Measurements from ENCODE around the gene ATG4D.
"Not testable (repeated sequence)": the region's sequence is repeated elsewhere in the genome, so short reads cannot be mapped to it uniquely, and the experiment has no call there.

Gene ATG4D

DNA sequence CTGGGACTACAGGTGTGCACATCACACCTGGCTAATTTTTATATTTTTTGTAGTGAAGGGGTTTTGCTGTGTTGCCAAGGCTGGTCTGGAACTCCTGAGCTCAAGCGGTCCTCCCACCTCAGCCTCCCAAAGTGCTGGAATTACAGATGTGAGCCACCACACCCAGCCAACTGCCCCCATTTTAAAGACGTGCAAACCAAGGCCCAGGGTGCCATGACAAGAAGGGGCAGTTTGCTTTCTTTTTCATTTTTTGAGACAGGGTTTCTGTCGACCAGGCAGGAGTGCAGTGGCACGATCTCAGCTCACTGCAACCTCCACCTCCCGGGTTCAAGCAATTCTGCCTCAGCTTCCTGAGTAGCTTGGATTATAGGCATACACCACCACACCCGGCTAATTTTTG lies 30.1 kb downstream of the ATG4D start:
- not testable (repeated sequence) for DNase-seq (ENCODE audit: insufficient read length, low spot score); FAIRE-seq

DNA sequence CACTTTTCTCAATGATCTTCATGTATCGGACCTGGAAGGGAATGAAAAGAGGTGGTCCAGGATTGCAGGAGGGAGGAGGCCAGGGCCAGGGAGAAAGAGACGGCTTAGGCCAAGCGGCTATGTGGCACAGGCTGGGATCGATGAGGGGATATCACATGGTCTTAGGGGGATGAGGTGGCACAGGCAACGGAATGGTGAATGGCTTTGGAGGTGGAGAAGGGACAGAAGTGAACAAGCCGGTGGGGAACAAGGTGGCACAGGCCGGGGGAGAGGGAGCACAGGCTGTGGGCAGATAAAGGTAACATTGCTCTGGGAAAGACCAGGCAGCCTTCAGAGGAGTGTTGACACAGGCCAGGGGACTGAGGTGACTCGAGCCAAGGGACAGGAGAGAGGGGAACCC lies 30.8 kb downstream of the ATG4D start:
- no peak for FAIRE-seq
- no peak for DNase-seq (ENCODE audit: insufficient read length, low spot score)

DNA sequence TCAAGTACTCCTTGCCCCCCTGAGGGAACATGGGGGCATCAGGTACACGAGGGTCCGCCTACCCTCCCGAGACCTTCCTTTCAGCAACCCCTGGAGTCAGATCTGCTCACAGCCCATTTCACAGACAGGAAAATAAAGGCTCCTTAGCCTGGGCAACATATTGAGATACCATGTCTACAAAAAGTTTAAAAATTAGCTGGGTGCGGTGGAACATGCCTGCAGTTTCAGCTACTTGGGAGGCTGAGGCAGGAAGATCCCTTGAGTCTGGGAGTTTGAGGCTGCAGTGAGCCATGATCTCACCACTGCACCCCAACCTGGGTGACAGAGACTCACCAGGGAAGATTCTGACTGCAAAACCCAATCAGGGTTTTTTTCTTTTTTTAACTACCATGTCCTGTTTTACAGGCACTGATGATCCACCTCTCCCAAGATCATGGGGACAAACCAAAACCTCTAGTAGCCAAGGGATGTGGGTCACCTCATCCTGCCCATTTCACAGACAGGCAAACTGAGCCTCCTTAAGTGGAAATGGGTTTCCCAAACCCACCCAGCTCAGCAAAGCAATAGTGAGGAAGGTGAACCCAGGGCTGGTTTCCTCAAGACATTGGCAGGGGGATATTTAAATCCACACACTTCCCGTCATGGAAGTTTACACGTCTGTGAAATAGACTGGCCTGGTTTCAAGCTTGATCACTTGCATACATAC lies 31.5 kb downstream of the ATG4D start:
- DNase-seq (ENCODE audit: insufficient read length, low spot score) (no peak), FAIRE-seq (no peak)

DNA sequence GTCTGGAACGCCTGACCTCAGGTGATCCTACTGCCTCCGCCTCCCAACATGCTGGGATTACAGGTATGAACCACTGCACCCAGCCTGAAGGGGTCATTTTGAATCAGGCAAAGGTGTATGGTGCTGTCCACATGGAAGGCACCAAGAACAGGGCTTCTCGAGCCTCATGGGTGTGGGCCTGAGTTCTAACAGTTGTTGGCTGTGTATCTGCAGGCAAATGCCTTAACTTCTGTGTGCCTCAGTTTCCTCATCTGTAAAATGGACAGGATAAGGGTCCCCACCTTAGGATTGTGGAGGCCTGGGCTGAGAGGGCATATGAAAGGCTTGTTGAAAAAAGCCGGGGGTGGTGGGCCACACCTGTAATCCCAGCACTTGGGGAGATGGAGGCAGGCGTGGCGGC lies 34.2 kb downstream of the ATG4D start:
- DNase-seq (ENCODE audit: insufficient read length, low spot score) (no peak), FAIRE-seq (no peak)

DNA sequence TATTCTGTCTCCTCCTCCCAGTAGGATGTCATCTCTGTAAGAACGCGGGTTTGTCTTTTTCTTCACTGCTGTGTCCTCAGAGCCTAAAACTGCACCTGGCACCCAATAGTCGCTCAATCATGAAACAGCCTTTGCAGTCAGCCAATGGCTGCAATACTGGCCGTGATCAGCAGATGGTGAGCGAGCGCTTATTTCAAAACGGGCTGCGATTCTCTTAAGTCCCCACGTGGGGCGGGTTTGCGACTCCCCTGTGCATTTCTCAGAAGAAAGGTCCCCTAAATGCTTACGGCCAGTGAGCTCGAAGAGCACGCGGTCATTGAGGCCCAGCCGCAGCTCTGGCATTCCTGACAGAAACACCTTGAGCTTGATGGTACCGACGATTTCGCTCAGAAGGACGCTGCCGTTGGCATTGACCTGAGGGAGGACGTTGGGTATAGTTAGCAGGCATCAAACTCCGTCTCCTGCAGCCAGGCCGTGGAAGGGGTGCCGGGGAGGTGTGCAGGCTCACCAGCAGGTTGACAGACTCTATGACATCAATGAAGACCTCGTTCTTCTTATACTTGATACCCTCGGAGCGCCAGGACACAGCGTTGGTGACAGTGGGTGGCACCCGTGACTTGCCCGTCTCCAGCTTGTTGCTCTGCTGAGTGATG lies 37.4 kb downstream of the ATG4D start:
- peak; percentile 81 for DNase-seq (ENCODE audit: insufficient read length, low spot score)
- peak; percentile 26 for FAIRE-seq

DNA sequence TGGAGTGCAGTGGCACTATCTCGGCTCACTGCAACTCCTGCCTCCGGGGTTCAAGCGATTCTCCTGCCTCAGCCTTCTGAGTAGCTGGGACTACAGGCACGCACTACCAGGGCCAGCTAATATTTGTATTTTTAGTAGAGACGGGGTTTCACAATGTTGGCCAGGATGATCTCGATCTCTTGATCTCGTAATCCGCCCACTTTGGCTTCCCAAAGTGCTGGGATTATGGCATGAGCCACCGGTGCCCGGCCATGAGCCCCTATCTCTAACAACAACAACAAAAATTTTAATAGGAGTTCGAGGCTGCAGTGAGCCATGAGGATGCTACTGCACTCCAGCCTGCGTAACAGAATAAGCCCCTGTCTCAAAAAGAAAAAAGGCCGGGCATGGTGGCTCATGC lies 38.4 kb downstream of the ATG4D start:
- FAIRE-seq (no peak), DNase-seq (ENCODE audit: insufficient read length, low spot score) (no peak)

- DNase-seq (ENCODE audit: insufficient read length, low spot score) (no peak), FAIRE-seq (no peak)
These were observed 39.5 kb downstream of the ATG4D start for GRCh38 chr19:10583036-10583776.

GRCh38 chr19:10586396-10586795 lies 42.7 kb downstream of the ATG4D start:
- no peak for FAIRE-seq
- no peak for DNase-seq (ENCODE audit: insufficient read length, low spot score)

DNA sequence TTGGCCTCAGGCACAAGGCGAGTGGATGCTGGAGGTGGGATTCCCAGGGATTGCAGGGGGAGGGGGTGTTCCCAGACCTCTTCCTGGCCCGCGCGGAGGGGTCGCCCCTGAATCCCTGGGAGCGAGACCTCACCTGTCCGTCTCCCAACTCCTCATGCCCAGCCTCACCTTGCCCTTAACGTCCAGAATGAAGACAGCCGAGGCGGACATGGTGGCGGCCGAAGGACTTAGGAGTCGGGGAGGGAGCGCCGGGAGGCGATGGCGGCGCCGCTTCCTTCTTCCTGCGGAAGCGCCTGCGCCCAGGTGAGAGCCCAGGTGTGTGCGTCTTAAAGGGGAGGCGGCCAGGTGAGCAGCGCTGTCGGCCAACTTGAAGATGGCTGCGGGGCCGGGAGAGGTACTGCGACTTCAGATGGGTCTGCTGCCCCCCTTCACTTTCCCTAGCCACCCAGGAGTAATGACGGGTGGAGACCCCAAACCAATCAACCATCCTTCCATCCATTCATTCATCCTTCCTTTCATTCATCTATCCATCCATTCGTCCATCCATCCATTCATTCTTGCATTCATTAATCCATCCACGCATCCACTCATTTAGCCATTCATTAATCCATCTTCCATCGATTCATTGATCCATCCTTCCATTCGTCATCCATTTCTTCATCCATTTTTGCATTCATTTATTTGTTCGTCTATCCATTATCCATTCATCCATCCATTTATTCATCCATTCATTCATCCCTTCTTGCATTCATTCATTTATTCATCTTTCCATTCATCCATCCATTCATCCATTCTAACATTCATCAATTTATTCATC lies 43.5 kb downstream of the ATG4D start, which contains the start of gene AP1M2:
Gene AP1M2 (minus strand): TSS at position 291 of the 817 bp plus-strand sequence. CDS start 81 bp downstream, at position 210.
- DNase-seq (ENCODE audit: insufficient read length, low spot score) (no peak), FAIRE-seq (no peak)

DNA sequence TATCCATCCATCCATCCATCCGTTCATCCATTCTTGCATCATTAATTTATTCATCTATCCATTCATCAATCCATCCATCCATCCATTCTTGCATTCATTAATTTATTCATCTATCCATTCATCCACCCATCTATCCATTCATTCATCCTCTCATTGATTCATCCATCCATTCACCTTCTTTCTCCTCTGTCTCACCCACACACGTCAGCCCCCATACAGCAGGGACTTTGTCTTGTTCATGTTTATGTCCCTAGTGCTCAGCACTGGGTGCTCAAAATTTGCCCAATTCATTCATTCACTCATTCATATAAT lies 44.1 kb downstream of the ATG4D start:
- FAIRE-seq: no peak
- no peak for DNase-seq (ENCODE audit: insufficient read length, low spot score)

- FAIRE-seq: no peak
- DNase-seq (ENCODE audit: insufficient read length, low spot score): no peak
These were observed 49.4 kb downstream of the ATG4D start for GRCh38 chr19:10593148-10593547.

GRCh38 chr19:10593820-10594637 lies 50.3 kb downstream of the ATG4D start:
- DNase-seq (ENCODE audit: insufficient read length, low spot score): no peak
- no peak for FAIRE-seq

DNA sequence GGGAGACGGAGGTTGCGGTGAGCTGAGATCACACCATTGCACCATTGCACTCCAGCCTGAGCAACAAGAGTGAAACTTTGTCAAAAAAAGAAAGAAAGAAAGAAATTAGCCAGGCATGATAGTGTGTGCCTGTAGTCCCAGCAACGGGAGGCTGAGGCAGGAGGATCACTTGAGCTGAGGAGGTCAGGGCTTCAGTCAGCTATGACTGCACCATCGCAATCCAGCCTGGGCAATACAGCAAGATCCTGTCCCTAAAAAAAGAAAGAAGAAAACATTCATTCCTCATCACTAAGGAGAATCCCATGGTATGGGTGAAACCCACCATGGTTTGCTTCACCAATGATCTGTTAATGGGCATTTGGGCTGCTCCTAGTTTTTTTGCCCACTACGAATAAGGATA lies 56.4 kb downstream of the ATG4D start:
- DNase-seq (ENCODE audit: insufficient read length, low spot score) (no peak), FAIRE-seq (no peak)

DNA sequence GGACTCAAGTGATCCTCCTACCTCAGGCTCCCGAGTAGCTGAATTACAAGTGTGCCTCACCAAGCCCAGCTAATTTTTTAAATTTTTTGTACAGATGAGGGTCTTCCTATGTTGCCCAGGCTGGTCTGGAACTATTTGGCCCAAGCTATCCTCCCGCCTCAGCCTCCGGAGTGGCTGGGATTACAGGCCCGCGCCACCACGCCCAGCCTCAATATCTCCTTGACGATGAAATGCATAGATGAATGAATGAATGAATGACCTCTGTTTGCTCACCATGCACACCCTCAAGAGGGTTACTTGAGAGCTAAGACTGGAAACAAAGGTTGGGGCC lies 58.3 kb downstream of the ATG4D start:
- DNase-seq (ENCODE audit: insufficient read length, low spot score): no peak
- no peak for FAIRE-seq

DNA sequence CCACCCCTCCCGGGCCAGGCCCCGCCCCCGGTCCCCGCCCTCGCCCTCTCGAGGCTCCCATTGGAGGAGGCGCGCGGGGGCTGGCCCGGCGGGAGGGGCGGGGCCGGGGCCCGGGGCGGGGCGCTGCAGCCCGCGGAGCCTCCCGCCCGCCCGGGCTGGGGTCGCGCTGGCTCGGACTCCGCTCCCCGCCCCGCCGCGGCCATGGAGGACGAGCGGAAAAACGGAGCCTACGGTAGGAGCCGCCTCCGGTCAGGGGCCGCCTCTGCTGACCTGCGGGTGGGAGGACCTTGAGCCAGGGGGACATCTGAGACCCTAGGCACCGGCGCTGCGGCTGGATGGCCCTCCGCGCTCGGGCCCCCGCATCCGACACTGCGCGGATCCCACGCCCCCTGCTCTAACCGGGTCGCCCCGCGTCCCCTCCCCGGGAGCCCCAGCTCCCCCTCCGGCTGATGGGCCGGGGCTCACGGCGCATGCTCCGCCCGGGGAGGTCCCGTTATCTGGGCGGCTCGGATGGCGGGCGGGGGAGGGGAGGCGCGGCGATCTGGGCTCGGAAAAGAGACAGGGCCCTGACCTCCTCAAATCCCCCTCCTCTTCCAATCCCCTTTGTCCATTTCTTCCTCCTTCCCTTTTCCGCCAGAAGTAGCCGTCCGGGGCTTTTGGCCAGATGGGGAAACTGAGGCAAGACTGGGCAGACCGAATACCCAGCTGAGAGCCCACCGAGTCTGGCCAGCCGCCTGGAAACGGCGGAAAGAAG lies 58.8 kb downstream of the ATG4D start:
- peak; percentile 91 for DNase-seq (ENCODE audit: insufficient read length, low spot score)
- no peak for FAIRE-seq
